Activated naive CD8-positive, alpha-beta T cell treated with anti-CD3 and anti-CD28 coated beads, Interleukin-2, amount 50 U/mL, for 24 hours (primary cell): ENCODE data around the gene TNFRSF21.
"Not testable (repeated sequence)": the region's sequence is repeated elsewhere in the genome, so short reads cannot be mapped to it uniquely, and the experiment has no call there.

ENCODE experiments used
- ATAC-seq: fragments of 150-1000 bp; cut with Tn5 transposase; one replicate; pipeline ENCODE4 v1.10.0; 2021
- DNase-seq: peaks from one replicate; pipeline ENCODE4 v3.0.0; 2021
- H3K27ac Mint-ChIP-seq: one replicate; pipeline ENCODE4 v1.8.0; 2021; ENCODE audit warnings: mild to moderate bottlenecking, mixed read lengths
- H3K27me3 Mint-ChIP-seq: one replicate; pipeline ENCODE4 v1.8.0; 2021; ENCODE audit warnings: mixed read lengths
- H3K36me3 Mint-ChIP-seq: one replicate; pipeline ENCODE4 v1.8.0; 2021; ENCODE audit warnings: low read depth, mixed read lengths
- H3K4me1 Mint-ChIP-seq: one replicate; pipeline ENCODE4 v1.8.0; 2021; ENCODE audit warnings: mixed read lengths
- H3K4me3 Mint-ChIP-seq: one replicate; pipeline ENCODE4 v1.8.0; 2021; ENCODE audit warnings: mild to moderate bottlenecking, moderate library complexity, mixed read lengths
- H3K9me3 Mint-ChIP-seq: one replicate; pipeline ENCODE4 v1.8.0; 2021; ENCODE audit warnings: mixed read lengths

TNFRSF21 gene

DNA sequence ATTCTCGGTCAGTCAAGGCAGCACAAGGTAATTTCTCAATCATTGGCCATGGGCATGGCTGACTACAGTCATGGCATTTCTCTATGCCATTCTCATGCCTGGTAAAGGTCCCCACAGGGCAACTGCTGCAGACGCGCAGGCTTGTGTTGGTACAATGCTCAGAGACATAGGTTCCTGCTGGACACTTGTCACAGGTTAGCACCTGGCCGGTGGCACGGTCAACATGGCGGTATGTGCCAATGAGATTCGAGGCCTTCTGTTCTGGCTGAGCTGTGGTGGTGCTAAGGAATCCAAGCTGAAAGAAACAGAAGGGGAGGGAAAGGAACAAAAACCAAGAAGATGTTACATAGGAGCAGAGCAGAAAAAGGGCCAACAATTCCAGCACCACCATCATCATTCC is 23.4 kb downstream of the TNFRSF21 start:
- no peak overlapping the region for H3K27ac Mint-ChIP-seq
- H3K9me3 Mint-ChIP-seq = no peaks in the 10 kb centered on the region
- DNase-seq (no peak), ATAC-seq (no peak)
- no peaks in the 10 kb centered on the region for H3K27me3 Mint-ChIP-seq
- H3K4me3 Mint-ChIP-seq = no peak overlapping the region
- H3K36me3 Mint-ChIP-seq = peaks cover 4% of the 10 kb centered on the region
- peaks cover 3% of the 10 kb centered on the region for H3K4me1 Mint-ChIP-seq

DNA sequence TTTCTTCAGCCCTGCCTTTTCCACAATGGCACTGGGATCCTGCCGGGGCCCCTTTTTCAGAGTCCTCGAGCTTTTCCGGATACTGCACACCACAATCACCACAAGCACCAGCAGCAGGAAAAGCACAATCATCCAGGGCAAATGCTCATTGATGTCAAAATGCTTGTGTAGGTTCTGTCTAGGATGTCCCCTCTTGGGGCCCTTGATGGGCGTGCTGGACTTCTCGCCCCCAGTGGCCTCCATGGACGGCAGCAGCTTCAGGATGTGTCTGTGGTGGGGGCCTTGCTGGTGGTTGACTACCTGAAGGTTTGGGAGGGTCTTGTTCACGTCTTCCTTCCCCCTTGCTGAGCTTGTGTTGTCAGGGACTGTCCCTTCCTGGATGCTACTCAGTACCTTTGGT is 25.7 kb downstream of the TNFRSF21 start:
- DNase-seq = no peak
- peaks cover 4% of the 10 kb centered on the region for H3K36me3 Mint-ChIP-seq
- no peak overlapping the region for H3K27ac Mint-ChIP-seq
- no peaks in the 10 kb centered on the region for H3K9me3 Mint-ChIP-seq
- H3K4me1 Mint-ChIP-seq = peaks cover 3% of the 10 kb centered on the region
- H3K27me3 Mint-ChIP-seq = no peaks in the 10 kb centered on the region
- H3K4me3 Mint-ChIP-seq = no peak overlapping the region
- no peak for ATAC-seq

DNA sequence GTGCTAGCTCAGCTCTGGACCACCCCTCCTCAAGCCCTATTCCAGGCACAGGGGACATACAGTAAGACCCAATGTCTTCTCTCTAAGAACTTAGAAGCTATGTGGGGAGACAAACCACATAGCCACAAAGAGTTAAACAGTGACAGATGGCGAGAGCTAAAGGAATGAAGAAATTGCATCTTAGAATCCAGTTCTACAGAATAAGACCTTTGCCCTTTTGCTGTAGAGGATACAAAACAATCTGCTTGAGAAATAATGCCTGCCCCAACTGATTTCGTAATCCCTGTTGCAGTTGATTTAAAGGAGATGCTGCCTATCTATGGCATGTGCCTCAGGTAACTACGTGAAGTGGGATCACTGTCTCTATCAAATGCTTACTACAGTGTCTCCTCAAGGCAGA is 31.2 kb downstream of the TNFRSF21 start:
- no peaks in the 10 kb centered on the region for H3K27me3 Mint-ChIP-seq

DNA sequence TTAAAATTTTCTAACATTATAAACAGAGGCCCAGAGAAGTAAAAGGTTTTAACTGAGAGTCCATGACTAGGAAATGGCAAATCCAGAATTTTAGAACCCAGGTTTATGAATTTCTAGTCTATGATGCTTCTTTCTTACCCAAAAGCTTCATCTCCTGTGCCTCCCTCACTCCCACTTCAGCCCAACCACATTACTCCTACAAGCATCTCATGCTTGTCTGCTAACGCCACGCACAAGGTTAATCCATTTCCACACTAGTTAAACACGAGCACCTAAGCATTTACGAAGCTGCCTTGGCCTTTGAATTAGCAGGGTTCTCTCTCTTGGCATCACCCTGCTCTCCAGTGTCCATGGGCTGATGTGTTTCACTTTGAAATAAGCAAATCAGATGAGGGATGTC is 32.0 kb downstream of the TNFRSF21 start:
- DNase-seq = no peak
- H3K4me1 Mint-ChIP-seq = peaks cover 1% of the 10 kb centered on the region
- no peak for ATAC-seq
- no peak overlapping the region for H3K27ac Mint-ChIP-seq
- no peaks in the 10 kb centered on the region for H3K27me3 Mint-ChIP-seq
- H3K36me3 Mint-ChIP-seq = no peaks in the 10 kb centered on the region
- peaks cover 4% of the 10 kb centered on the region for H3K9me3 Mint-ChIP-seq
- H3K4me3 Mint-ChIP-seq = no peak overlapping the region

More for the DNA sequence above, 31.2 kb downstream of the TNFRSF21 start:
- Mint-ChIP-seq H3K9me3 (peaks cover 4% of the 10 kb centered on the region), H3K27ac (no peak overlapping the region), H3K36me3 (no peaks in the 10 kb centered on the region), H3K4me3 (no peak overlapping the region), H3K4me1 (peaks cover 3% of the 10 kb centered on the region)
- DNase-seq (no peak), ATAC-seq (no peak)

DNA sequence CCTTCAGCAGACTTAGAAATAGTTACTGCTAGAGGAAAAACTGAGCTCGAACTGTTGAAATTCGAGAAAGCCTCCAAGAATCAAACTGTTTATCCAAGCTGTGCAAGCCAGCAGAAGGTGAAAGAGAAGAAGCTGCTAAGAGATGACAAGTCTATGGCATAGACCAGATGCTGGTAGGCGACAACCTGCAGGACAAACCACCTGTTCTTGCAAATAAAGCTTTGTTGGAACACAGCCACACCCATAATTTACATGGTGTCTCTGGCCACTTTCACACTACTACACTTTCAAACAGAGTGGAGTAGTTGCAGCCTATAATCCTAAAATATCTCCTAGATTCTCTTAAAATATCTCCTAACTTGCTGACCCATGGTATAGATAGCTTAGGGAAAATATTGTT is 33.3 kb downstream of the TNFRSF21 start:
- Mint-ChIP-seq H3K9me3 (peaks cover 4% of the 10 kb centered on the region), H3K27ac (no peak overlapping the region), H3K27me3 (no peaks in the 10 kb centered on the region), H3K4me3 (no peak overlapping the region), H3K36me3 (no peaks in the 10 kb centered on the region), H3K4me1 (no peaks in the 10 kb centered on the region)
- DNase-seq = no peak
- ATAC-seq = no peak

DNA sequence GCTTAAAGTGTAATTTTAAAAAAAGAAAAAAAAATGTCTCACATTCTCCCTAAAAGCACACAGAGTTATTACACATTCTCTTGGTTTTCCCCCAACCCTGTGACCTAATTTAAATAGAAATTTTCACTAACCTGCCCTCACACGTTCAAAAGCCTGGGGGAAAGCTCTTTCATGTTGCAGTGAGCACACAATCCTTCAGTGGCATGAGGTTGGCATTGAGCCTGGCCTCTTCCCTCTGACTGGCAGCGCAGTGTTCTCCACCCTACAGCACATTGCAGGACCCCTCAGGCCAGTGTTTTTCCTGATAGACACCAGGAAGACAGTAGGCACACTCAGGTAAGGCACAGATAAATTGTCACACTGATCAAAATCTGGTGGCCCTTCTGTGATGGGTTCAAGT is 34.1 kb downstream of the TNFRSF21 start:
- H3K4me3 Mint-ChIP-seq = no peak overlapping the region
- H3K36me3 Mint-ChIP-seq = no peaks in the 10 kb centered on the region
- peaks cover 4% of the 10 kb centered on the region for H3K9me3 Mint-ChIP-seq
- H3K27me3 Mint-ChIP-seq = no peaks in the 10 kb centered on the region
- H3K27ac Mint-ChIP-seq = no peak overlapping the region
- no peaks in the 10 kb centered on the region for H3K4me1 Mint-ChIP-seq
- DNase-seq = no peak
- ATAC-seq = no peak

DNA sequence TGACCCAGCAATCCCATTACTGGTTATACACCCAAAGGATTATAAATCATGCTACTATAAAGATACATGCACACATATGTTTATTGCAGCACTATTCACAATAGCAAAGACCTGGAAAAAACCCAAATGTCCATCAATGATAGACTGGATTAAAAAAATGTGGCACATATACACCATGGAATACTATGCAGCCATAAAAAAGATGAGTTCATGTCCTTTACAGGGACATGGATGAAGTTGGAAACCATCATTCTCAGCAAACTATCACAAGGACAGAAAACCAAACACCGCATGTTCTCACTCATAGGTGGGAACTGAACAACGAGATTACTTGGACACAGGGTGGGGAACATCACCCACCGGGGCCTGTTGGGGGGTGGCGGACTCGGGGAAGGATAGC is 34.6 kb downstream of the TNFRSF21 start:
- H3K27me3 Mint-ChIP-seq, ATAC-seq, H3K36me3 Mint-ChIP-seq, H3K27ac Mint-ChIP-seq, H3K9me3 Mint-ChIP-seq, H3K4me1 Mint-ChIP-seq, DNase-seq, H3K4me3 Mint-ChIP-seq: not testable (repeated sequence)

DNA sequence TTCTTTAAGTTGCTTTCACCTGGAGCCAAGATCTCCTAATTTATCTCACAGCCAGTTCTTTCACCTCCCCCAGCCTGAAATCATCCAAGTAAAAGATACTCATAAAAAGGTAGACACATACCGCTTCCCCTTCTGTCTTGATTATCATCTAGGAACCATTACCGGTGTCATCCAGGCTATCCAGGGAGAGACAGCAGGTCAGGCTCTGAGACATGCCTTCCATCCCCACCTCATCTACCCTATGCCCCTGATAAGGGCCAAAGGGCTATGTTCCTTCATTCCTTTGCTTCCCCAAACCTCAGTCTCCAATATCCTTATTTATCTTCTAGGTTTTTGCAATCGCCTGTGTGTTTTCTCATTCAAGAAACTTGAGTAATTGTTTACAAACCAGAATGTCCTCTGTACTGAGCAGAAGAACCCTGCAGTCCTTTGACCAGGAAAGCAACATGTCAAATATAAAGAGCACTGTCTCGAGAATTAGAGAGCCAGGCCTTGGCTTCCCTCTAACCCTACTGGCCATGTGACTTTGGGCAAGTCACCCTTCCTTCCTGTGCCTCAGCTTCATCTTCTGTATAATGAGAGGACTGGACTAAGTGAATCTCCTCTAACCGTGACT is 41.0 kb downstream of the TNFRSF21 start:
- DNase-seq (no peak), ATAC-seq (no peak)
- Mint-ChIP-seq H3K4me1 (no peaks in the 10 kb centered on the region), H3K9me3 (peaks cover 1% of the 10 kb centered on the region), H3K27ac (no peak overlapping the region), H3K36me3 (no peaks in the 10 kb centered on the region), H3K4me3 (no peak overlapping the region), H3K27me3 (no peaks in the 10 kb centered on the region)

DNA sequence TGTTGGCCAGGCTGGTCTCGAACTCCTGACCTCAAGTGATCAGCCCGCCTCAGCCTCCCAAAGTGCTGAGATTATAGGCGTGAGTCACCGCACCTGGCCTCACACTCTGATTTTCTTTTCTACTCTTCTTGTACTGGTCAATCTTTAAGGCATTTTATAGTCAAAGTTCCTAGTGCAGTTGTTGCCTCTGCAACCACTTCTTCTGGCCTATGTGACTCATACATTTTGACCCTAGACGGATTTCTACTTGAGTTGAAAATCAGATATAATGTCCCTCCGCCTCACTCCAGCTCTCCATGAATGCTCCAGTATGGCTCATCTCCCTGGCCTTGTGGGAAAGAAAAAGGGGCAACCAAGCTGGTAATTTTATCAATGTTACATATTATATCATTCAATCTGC is 42.4 kb downstream of the TNFRSF21 start:
- no peak overlapping the region for H3K27ac Mint-ChIP-seq
- no peak overlapping the region for H3K4me3 Mint-ChIP-seq
- H3K36me3 Mint-ChIP-seq = no peaks in the 10 kb centered on the region
- H3K4me1 Mint-ChIP-seq = no peaks in the 10 kb centered on the region
- H3K27me3 Mint-ChIP-seq = no peaks in the 10 kb centered on the region
- H3K9me3 Mint-ChIP-seq = no peaks in the 10 kb centered on the region
- DNase-seq = no peak
- no peak for ATAC-seq

DNA sequence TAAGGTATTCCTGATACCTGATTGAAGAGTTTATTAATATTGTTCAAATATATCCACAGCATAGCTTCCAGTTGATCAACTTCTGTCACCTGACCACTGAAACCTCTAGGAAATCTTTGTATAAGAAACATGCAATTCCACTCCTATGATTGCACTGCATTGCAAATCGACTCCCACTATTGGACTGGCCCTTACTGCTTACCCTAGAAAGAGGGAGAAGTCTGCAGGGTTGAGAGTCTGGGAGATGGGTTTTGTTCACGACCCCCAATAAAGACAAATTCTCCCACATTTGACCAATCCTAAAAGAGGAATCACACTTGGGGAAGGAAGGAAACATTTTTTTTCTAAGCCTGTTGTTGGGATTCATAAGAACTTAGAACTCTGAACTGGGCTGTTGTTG is 43.7 kb downstream of the TNFRSF21 start:
- no peak overlapping the region for H3K27ac Mint-ChIP-seq
- H3K4me1 Mint-ChIP-seq = no peaks in the 10 kb centered on the region

DNA sequence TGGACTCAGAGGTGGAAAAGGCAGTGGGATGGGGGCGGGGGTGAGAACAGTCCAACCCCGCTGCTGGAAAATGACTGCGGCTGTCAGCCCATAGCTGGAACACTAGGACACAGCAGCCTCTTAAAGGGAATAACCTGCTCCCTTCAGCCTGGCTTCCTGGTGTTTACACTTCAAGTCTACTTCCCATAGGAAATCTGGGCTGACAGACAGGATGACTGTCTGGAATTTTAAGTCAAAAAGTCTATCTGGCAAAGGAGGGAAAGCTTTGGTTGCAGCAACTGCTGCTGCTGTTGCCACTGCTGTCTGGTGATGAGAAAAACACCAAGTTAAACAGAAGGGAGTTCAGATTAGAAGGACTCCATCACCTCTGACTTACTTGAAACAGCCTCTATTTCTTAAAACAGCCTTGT is 44.9 kb downstream of the TNFRSF21 start:
- Mint-ChIP-seq H3K27me3 (no peaks in the 10 kb centered on the region), H3K27ac (no peak overlapping the region), H3K4me3 (no peak overlapping the region), H3K36me3 (no peaks in the 10 kb centered on the region), H3K4me1 (no peaks in the 10 kb centered on the region), H3K9me3 (no peaks in the 10 kb centered on the region)
- no peak for DNase-seq
- ATAC-seq = no peak

More for the DNA sequence above, 43.7 kb downstream of the TNFRSF21 start:
- Mint-ChIP-seq H3K4me3 (no peak overlapping the region), H3K36me3 (no peaks in the 10 kb centered on the region), H3K9me3 (no peaks in the 10 kb centered on the region), H3K27me3 (no peaks in the 10 kb centered on the region)
- ATAC-seq (no peak), DNase-seq (no peak)

DNA sequence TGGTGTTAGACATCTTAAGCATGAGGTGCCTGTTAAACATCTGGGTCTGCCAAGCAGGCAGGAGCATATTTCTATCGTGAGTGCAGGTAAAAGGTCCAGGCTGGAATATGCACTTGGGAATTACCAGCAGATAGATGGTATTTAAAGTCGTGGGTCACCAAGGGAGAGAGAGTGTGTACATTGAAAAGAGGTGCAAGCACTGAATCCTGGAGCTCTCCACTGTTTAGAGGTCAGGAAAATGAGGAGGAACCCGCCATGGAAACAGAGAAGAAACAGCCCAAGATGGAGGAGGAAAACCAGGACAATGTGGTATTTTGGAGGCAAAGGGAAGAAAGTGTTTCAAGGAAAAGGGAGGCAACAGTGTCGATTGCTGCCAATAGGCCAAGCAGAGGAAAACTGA is 46.4 kb downstream of the TNFRSF21 start:
- H3K27me3 Mint-ChIP-seq = peaks cover 3% of the 10 kb centered on the region
- no peaks in the 10 kb centered on the region for H3K4me1 Mint-ChIP-seq
- DNase-seq (no peak), ATAC-seq (no peak)
- no peak overlapping the region for H3K27ac Mint-ChIP-seq
- no peaks in the 10 kb centered on the region for H3K36me3 Mint-ChIP-seq
- H3K9me3 Mint-ChIP-seq = no peaks in the 10 kb centered on the region
- H3K4me3 Mint-ChIP-seq = no peak overlapping the region

DNA sequence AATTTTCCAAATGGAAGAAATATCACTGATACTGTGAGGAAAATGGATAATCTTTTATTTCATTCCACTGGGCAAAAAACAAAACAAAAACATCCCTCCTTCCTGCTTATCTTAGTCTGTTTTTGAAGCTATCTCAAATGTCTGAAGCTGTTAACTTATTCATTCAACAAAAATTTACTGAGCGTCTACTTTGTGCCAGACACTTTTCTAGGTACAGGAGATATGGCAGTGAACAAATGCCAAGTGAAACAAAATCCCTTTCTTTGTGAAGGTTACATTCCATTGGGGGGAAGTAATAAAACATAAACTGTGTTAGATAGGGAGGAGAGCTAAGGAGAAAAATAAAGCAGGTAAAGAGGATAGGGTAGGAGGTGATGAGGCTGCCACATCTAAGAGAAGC is 47.5 kb downstream of the TNFRSF21 start:
- no peaks in the 10 kb centered on the region for H3K4me1 Mint-ChIP-seq
- H3K4me3 Mint-ChIP-seq = no peak overlapping the region
- no peaks in the 10 kb centered on the region for H3K9me3 Mint-ChIP-seq
- ATAC-seq = no peak
- no peak overlapping the region for H3K27ac Mint-ChIP-seq
- peaks cover 3% of the 10 kb centered on the region for H3K27me3 Mint-ChIP-seq
- DNase-seq = no peak
- no peaks in the 10 kb centered on the region for H3K36me3 Mint-ChIP-seq

DNA sequence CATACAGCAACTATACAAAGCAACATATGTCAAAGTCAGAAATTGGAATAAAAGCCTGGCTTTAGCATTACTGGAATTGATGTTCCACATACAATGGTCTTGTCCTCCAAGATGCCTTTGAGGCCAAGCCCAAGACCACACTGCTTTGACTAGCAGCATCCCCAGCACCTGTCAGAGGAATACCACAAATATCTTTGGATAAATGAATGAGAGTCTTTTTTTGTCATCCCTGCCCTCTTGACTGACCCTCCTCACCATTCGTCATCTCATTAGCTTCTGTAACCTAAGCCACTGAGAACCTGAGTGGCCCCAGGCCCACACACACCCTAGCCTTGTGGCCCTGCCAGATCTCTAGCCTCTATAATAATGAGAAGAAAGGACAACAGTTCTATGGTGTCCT is 48.5 kb downstream of the TNFRSF21 start:
- H3K4me1 Mint-ChIP-seq = no peaks in the 10 kb centered on the region
- no peak for ATAC-seq
- H3K27me3 Mint-ChIP-seq = peaks cover 3% of the 10 kb centered on the region

DNA sequence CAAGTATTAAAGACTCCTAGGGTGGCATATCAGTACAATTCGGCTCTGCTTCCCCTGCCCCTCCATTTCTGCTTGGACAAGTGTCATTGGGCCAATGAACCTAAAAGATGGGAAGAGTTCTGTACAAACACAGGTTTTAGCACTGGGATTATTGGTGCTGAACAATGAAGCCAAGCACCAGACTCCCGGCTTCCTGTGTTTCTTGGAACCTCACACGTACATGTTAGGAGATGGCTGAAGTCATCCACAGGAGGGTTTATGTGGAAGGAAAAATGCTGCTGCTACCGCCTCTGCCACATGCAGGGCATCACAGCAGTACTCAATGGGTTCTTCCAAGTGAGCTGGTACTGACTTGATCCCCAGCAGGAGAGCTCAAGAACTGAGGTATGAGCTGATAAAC is 49.7 kb downstream of the TNFRSF21 start:
- Mint-ChIP-seq H3K4me1 (no peaks in the 10 kb centered on the region), H3K27me3 (peaks cover 3% of the 10 kb centered on the region), H3K9me3 (no peaks in the 10 kb centered on the region), H3K27ac (no peak overlapping the region), H3K36me3 (no peaks in the 10 kb centered on the region), H3K4me3 (no peak overlapping the region)
- no peak for ATAC-seq
- no peak for DNase-seq

More for the DNA sequence above, 48.5 kb downstream of the TNFRSF21 start:
- Mint-ChIP-seq H3K4me3 (no peak overlapping the region), H3K36me3 (no peaks in the 10 kb centered on the region), H3K9me3 (no peaks in the 10 kb centered on the region), H3K27ac (no peak overlapping the region)
- no peak for DNase-seq

DNA sequence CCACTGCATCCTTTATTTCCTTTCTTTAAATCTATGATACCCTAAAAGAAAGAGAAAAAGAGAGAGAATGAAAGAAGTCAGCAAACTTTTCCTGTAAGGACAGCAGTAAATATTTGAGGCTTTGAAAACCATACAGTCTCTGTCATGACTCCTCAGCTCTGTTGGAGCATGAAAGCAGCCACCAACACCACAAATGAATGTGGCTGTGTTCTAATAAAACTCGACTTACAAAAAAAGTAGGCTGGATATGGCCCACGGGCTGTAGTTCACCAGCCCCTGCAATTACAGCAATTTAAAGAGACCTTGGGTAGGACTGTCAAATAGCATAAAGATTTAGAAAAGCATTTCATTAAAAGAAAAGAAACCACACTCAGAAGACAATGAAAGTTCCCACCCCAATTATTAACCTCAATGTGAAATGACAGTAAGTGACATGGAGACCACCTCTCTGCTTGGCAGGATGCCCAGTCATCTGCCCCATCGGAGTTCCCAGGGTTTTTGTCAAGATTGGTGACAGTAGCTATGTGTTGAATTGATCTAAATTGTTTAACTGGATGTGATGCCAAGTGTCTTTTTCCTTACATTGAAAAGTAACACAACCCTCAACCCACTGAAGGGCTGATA is 50.9 kb downstream of the TNFRSF21 start:
- Mint-ChIP-seq H3K4me3 (no peak overlapping the region), H3K27me3 (peaks cover 3% of the 10 kb centered on the region), H3K27ac (no peak overlapping the region), H3K36me3 (no peaks in the 10 kb centered on the region), H3K9me3 (no peaks in the 10 kb centered on the region), H3K4me1 (no peaks in the 10 kb centered on the region)
- ATAC-seq (no peak), DNase-seq (no peak)
